ENCODE data around the gene MTUS2. TPM values are rescaled to one million over a fixed set of nuclear protein-coding genes. Genes with fewer than 3 reads are reported as not detected.

Gene MTUS2
- total RNA-seq, 5 donors from 2014 or later (not counting 1 experiment from before 2014, with no cell fraction given) = 0.05 to 0.28 (median 0.12) TPM

DNA sequence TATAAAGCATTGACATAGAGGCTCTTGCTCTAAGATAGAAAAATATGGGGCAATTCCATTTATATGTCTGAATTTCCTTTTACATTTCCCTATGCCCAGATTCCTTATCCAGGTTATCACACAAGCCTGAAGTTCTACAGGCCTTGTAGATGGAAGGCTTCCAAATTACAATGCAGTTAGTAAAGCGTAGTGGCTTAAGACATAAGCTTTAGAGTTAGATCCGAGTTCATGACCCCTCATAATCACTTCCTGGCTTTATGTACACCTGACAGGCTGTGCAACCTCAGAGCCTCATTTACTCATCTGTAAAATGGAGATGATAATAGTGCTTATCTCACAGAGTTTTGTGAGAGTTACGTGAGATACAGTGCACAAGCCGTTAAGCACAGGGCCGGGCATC, 601.9 kb downstream of the MTUS2 start:
- Histone ChIP-seq H3K36me3 (ENCODE audit: control insufficient read depth in 2 of 2, extremely low read depth in 1 of 2, insufficient read depth in 1 of 2, low read length in 1 of 2) (no peaks in the 10 kb centered on the region), H3K9me3 (no peaks in the 10 kb centered on the region), H3K27me3 (replicated peaks in 1 of 2; ENCODE audit: control insufficient read depth in 2 of 2, extremely low read depth in 1 of 2, insufficient read depth in 2 of 2, low read length in 1 of 2) (peaks cover 0 to 2% of the 10 kb centered on the region in 2 experiments), H3K27ac (ENCODE audit: low read length) (no peak overlapping the region), H3K4me3 (ENCODE audit: control insufficient read depth in 1 of 2, extremely low read depth in 1 of 2, low read length in 1 of 2) (no peak overlapping the region), H3K4me1 (ENCODE audit: control insufficient read depth in 1 of 2, extremely low read depth in 1 of 2, insufficient read depth in 2 of 2, low read length in 2 of 2) (no peaks in the 10 kb centered on the region)
- WGBS (ENCODE audit: insufficient coverage) = no CpG with 5 or more reads among the region's 5 CpGs
- H3K9me3 Mint-ChIP-seq = no peaks in the 10 kb centered on the region
- H3K4me1 Mint-ChIP-seq = no peaks in the 10 kb centered on the region
- peaks cover 50 to 59% of the 10 kb centered on the region in 2 donors for H3K27me3 Mint-ChIP-seq
- DNase-seq (no peak), ATAC-seq (replicated peaks in 1 of 4) (no peak)
- no peaks in the 10 kb centered on the region for H3K36me3 Mint-ChIP-seq
- ChIA-PET CTCF (no interaction called here), POLR2A (no interaction called here)
- no peak overlapping the region for H3K4me3 Mint-ChIP-seq
- H3K27ac Mint-ChIP-seq = no peak overlapping the region

DNA sequence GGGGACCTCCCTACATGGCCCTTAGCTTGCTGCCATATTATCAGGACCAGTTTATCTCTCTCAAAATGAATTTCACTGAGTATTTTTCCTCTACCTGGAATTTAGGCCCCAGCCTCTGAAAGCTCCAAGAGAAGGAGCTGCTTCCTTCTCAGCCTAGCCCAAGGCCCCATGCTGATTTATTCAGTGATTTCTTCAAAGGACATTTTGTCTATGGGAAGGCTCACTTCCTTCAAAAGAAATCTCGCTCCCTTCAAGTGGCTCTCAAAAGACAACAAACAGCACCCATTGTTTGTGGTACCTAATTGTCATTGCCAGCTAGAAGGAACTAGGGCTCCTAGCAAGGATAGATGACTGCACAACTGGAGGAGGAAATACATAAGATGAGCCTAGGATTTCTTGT, 602.9 kb downstream of the MTUS2 start:
- ChIA-PET CTCF (interaction anchor here in 1 of 2 donors (0.7 kb wide), 1 partner anchor 150 kb away, joined by 3 read pairs; no protein-coding TSS in a partner anchor), POLR2A (no interaction called here)
- Mint-ChIP-seq H3K9me3 (no peaks in the 10 kb centered on the region), H3K4me1 (no peaks in the 10 kb centered on the region), H3K27me3 (peaks cover 50 to 67% of the 10 kb centered on the region in 2 donors), H3K27ac (no peak overlapping the region), H3K4me3 (no peak overlapping the region), H3K36me3 (no peaks in the 10 kb centered on the region)
- Histone ChIP-seq H3K4me3 (ENCODE audit: control insufficient read depth in 1 of 2, extremely low read depth in 1 of 2, low read length in 1 of 2) (no peak overlapping the region), H3K27ac (ENCODE audit: low read length) (no peak overlapping the region), H3K4me1 (ENCODE audit: control insufficient read depth in 1 of 2, extremely low read depth in 1 of 2, insufficient read depth in 2 of 2, low read length in 2 of 2) (no peaks in the 10 kb centered on the region), H3K27me3 (replicated peaks in 1 of 2; ENCODE audit: control insufficient read depth in 2 of 2, extremely low read depth in 1 of 2, insufficient read depth in 2 of 2, low read length in 1 of 2) (peaks cover under 1 to 5% of the 10 kb centered on the region in 2 experiments), H3K9me3 (no peaks in the 10 kb centered on the region), H3K36me3 (ENCODE audit: control insufficient read depth in 2 of 2, extremely low read depth in 1 of 2, insufficient read depth in 1 of 2, low read length in 1 of 2) (no peaks in the 10 kb centered on the region)
- ATAC-seq (replicated peaks in 1 of 4) (no peak), DNase-seq (no peak)
- no CpG with 5 or more reads among the region's 1 CpG for WGBS (ENCODE audit: insufficient coverage)

DNA sequence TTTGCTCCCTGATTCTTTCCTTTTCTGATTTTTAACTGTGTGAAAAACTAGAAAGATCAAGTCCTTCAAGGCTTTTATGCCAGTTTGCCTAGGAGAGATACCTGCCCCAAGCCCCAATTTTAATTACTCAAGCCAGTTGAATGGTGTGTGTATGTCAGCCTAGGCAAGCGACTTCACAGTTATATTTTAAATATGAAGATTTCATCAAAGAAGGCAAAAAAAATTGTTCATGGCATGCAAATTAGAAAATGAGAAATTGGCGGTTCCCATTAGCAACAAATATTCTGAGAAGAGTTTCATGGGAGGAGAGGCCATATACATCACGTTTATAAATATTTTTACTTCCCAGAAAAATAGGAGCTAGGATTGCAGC, 607.8 kb downstream of the MTUS2 start:
- Mint-ChIP-seq H3K27me3 (peaks cover 51 to 63% of the 10 kb centered on the region in 2 donors), H3K4me1 (peaks cover 4 to 6% (median 5%) of the 10 kb centered on the region in 3 donors), H3K27ac (no peak overlapping the region), H3K4me3 (no peak overlapping the region), H3K36me3 (no peaks in the 10 kb centered on the region), H3K9me3 (no peaks in the 10 kb centered on the region)
- ATAC-seq (replicated peaks in 1 of 4) (no peak), DNase-seq (no peak)
- WGBS (ENCODE audit: insufficient coverage) = no CpG with 5 or more reads among the region's 3 CpGs
- Histone ChIP-seq H3K27me3 (replicated peaks in 1 of 2; ENCODE audit: control insufficient read depth in 2 of 2, extremely low read depth in 1 of 2, insufficient read depth in 2 of 2, low read length in 1 of 2) (peaks cover 6 to 14% of the 10 kb centered on the region in 2 experiments), H3K4me3 (ENCODE audit: control insufficient read depth in 1 of 2, extremely low read depth in 1 of 2, low read length in 1 of 2) (no peak overlapping the region), H3K27ac (ENCODE audit: low read length) (no peak overlapping the region), H3K36me3 (ENCODE audit: control insufficient read depth in 2 of 2, extremely low read depth in 1 of 2, insufficient read depth in 1 of 2, low read length in 1 of 2) (no peaks in the 10 kb centered on the region), H3K9me3 (no peaks in the 10 kb centered on the region), H3K4me1 (ENCODE audit: control insufficient read depth in 1 of 2, extremely low read depth in 1 of 2, insufficient read depth in 2 of 2, low read length in 2 of 2) (no peaks in the 10 kb centered on the region)
- CTCF ChIA-PET = no interaction called here
- POLR2A ChIA-PET = no interaction called here

GRCh38 chr13:29428310-29429181, 608.4 kb downstream of the MTUS2 start:
- Mint-ChIP-seq H3K36me3 (no peaks in the 10 kb centered on the region), H3K9me3 (no peaks in the 10 kb centered on the region), H3K27me3 (peaks cover 49 to 62% of the 10 kb centered on the region in 2 donors), H3K4me3 (peak overlapping the region in 2 of 3 donors; percentile 34 to 37), H3K4me1 (peaks cover 4 to 6% (median 5%) of the 10 kb centered on the region in 3 donors), H3K27ac (no peak overlapping the region)
- peaks cover 6 to 14% of the 10 kb centered on the region in 2 experiments for H3K27me3 ChIP-seq (replicated peaks in 1 of 2; ENCODE audit: control insufficient read depth in 2 of 2, extremely low read depth in 1 of 2, insufficient read depth in 2 of 2, low read length in 1 of 2)
- ChIA-PET CTCF (no interaction called here), POLR2A (no interaction called here)
- no peaks in the 10 kb centered on the region for H3K4me1 ChIP-seq (ENCODE audit: control insufficient read depth in 1 of 2, extremely low read depth in 1 of 2, insufficient read depth in 2 of 2, low read length in 2 of 2)
- H3K4me3 ChIP-seq (ENCODE audit: control insufficient read depth in 1 of 2, extremely low read depth in 1 of 2, low read length in 1 of 2) = no peak overlapping the region
- WGBS (ENCODE audit: insufficient coverage) = 6% methylated on average over 26 of the region's 34 CpGs
- no peaks in the 10 kb centered on the region for H3K9me3 ChIP-seq
- no peak for ATAC-seq (replicated peaks in 1 of 4)
- no peak for DNase-seq
- H3K27ac ChIP-seq (ENCODE audit: low read length) = no peak overlapping the region
- H3K36me3 ChIP-seq (ENCODE audit: control insufficient read depth in 2 of 2, extremely low read depth in 1 of 2, insufficient read depth in 1 of 2, low read length in 1 of 2) = no peaks in the 10 kb centered on the region

GRCh38 chr13:29429286-29429900, 609.3 kb downstream of the MTUS2 start:
- WGBS (ENCODE audit: insufficient coverage) = no CpG with 5 or more reads among the region's 2 CpGs
- H3K9me3 ChIP-seq = no peaks in the 10 kb centered on the region
- no peaks in the 10 kb centered on the region for H3K4me1 ChIP-seq (ENCODE audit: control insufficient read depth in 1 of 2, extremely low read depth in 1 of 2, insufficient read depth in 2 of 2, low read length in 2 of 2)
- no peaks in the 10 kb centered on the region for H3K36me3 ChIP-seq (ENCODE audit: control insufficient read depth in 2 of 2, extremely low read depth in 1 of 2, insufficient read depth in 1 of 2, low read length in 1 of 2)
- ChIA-PET POLR2A (no interaction called here), CTCF (no interaction called here)
- Mint-ChIP-seq H3K4me3 (no peak overlapping the region), H3K9me3 (no peaks in the 10 kb centered on the region), H3K27me3 (peaks cover 47 to 59% of the 10 kb centered on the region in 2 donors), H3K27ac (no peak overlapping the region), H3K4me1 (peaks cover 4 to 6% (median 5%) of the 10 kb centered on the region in 3 donors), H3K36me3 (no peaks in the 10 kb centered on the region)
- no peak overlapping the region for H3K4me3 ChIP-seq (ENCODE audit: control insufficient read depth in 1 of 2, extremely low read depth in 1 of 2, low read length in 1 of 2)
- DNase-seq = no peak
- no peak overlapping the region for H3K27ac ChIP-seq (ENCODE audit: low read length)
- peaks cover 6 to 14% of the 10 kb centered on the region in 2 experiments for H3K27me3 ChIP-seq (replicated peaks in 1 of 2; ENCODE audit: control insufficient read depth in 2 of 2, extremely low read depth in 1 of 2, insufficient read depth in 2 of 2, low read length in 1 of 2)
- no peak for ATAC-seq (replicated peaks in 1 of 4)

- ChIA-PET POLR2A (no interaction called here), CTCF (no interaction called here)
- no peaks in the 10 kb centered on the region for H3K36me3 Mint-ChIP-seq
- H3K4me1 Mint-ChIP-seq = no peaks in the 10 kb centered on the region
- no peak overlapping the region for H3K4me3 Mint-ChIP-seq
- no peak overlapping the region for H3K27ac ChIP-seq (ENCODE audit: low read length)
- H3K9me3 ChIP-seq = no peaks in the 10 kb centered on the region
- no peaks in the 10 kb centered on the region for H3K4me1 ChIP-seq (ENCODE audit: control insufficient read depth in 1 of 2, extremely low read depth in 1 of 2, insufficient read depth in 2 of 2, low read length in 2 of 2)
- no peak overlapping the region for H3K4me3 ChIP-seq (ENCODE audit: control insufficient read depth in 1 of 2, extremely low read depth in 1 of 2, low read length in 1 of 2)
- ATAC-seq (replicated peaks in 1 of 4) (no peak), DNase-seq (no peak)
- peaks cover 22% of the 10 kb centered on the region in 2 donors for H3K27me3 Mint-ChIP-seq
- no peaks in the 10 kb centered on the region for H3K36me3 ChIP-seq (ENCODE audit: control insufficient read depth in 2 of 2, extremely low read depth in 1 of 2, insufficient read depth in 1 of 2, low read length in 1 of 2)
- peaks cover 0 to 6% of the 10 kb centered on the region in 2 experiments for H3K27me3 ChIP-seq (replicated peaks in 1 of 2; ENCODE audit: control insufficient read depth in 2 of 2, extremely low read depth in 1 of 2, insufficient read depth in 2 of 2, low read length in 1 of 2)
- no peak overlapping the region for H3K27ac Mint-ChIP-seq
- no peaks in the 10 kb centered on the region for H3K9me3 Mint-ChIP-seq
- 98% methylated on average over 3 of the region's 8 CpGs for WGBS (ENCODE audit: insufficient coverage)
Measured at GRCh38 chr13:29434217-29434945, 614.2 kb downstream of the MTUS2 start.

Measured in T-cell (primary cell).